MM.1S (cell line): ENCODE results near the gene ZCCHC7.
"Not testable (repeated sequence)": the region's sequence is repeated elsewhere in the genome, so short reads cannot be mapped to it uniquely, and the experiment has no call there.

Source experiments
- DNase-seq: peaks from one replicate; pipeline ENCODE4 v3.0.0-alpha.2; 2015
- H2AFZ ChIP-seq: fragments of 300-600 bp; sonication (generic); 2 replicates; pipeline ENCODE4 v1.6.0; 2016; ENCODE audit warnings: antibody characterized with exemption, low read length
- H3F3A ChIP-seq: fragments of 300-600 bp; sonication (generic); 2 replicates; pipeline ENCODE4 v1.6.1; 2016; ENCODE audit warnings: mild to moderate bottlenecking, antibody characterized with exemption, low read length, moderate library complexity, mixed read lengths; ENCODE audit not compliant: insufficient read depth
- H3K27ac ChIP-seq: fragments of 300-600 bp; sonication (generic); 2 replicates; pipeline ENCODE4 v1.5.1; 2016; ENCODE audit warnings: mild to moderate bottlenecking, low read length
- H3K27me3 ChIP-seq: fragments of 300-600 bp; sonication (generic); replicated peaks from 2 replicates; pipeline ENCODE4 v1.6.0; 2016; ENCODE audit warnings: low read length; ENCODE audit not compliant: insufficient read depth
- H3K36me3 ChIP-seq: fragments of 300-600 bp; sonication (generic); replicated peaks from 2 replicates; pipeline ENCODE4 v1.6.1; 2016; ENCODE audit warnings: mild to moderate bottlenecking, low read length, mixed read lengths; ENCODE audit not compliant: insufficient read depth
- H3K4me1 ChIP-seq: fragments of 300-600 bp; sonication (generic); 2 replicates; pipeline ENCODE4 v1.6.1; 2016; ENCODE audit warnings: low read length, mixed read lengths
- H3K4me2 ChIP-seq: fragments of 300-600 bp; sonication (generic); 2 replicates; pipeline ENCODE4 v1.6.0; 2016; ENCODE audit warnings: low read depth, low read length
- H3K4me3 ChIP-seq: fragments of 300-600 bp; sonication (generic); 2 replicates; pipeline ENCODE4 v1.5.1; 2016; ENCODE audit warnings: low read length, mixed read lengths
- H3K79me2 ChIP-seq: fragments of 300-600 bp; sonication (generic); 2 replicates; pipeline ENCODE4 v1.6.1; 2016; ENCODE audit warnings: mixed run types, low read length, mixed read lengths
- H3K9ac ChIP-seq: fragments of 300-600 bp; sonication (generic); 2 replicates; pipeline ENCODE4 v1.6.1; 2016; ENCODE audit warnings: low read length, mixed read lengths
- H3K9me2 ChIP-seq: fragments of 300-600 bp; sonication (generic); replicated peaks from 2 replicates; pipeline ENCODE4 v1.6.1; 2016; ENCODE audit warnings: mild to moderate bottlenecking, low read length, mixed read lengths; ENCODE audit not compliant: insufficient read depth
- H3K9me3 ChIP-seq: fragments of 300-600 bp; sonication (generic); replicated peaks from 2 replicates; pipeline ENCODE4 v1.6.1; 2016; ENCODE audit warnings: mild to moderate bottlenecking, low read length, mixed read lengths; ENCODE audit not compliant: insufficient read depth
- H4K20me1 ChIP-seq: fragments of 300-600 bp; sonication (generic); 2 replicates; pipeline ENCODE4 v1.6.1; 2016; ENCODE audit warnings: mild to moderate bottlenecking, low read length, moderate library complexity, mixed read lengths; ENCODE audit not compliant: insufficient read depth
- CTCF ChIP-seq: fragments of 300-600 bp; sonication (generic); IDR thresholded peaks from 2 replicates; pipeline ENCODE4 v1.5.1; 2016; ENCODE audit warnings: antibody characterized with exemption, low read length, mixed read lengths
- EZH2 ChIP-seq: fragments of 300-600 bp; sonication (generic); optimal IDR thresholded peaks from 2 replicates; pipeline ENCODE3; 2017; ENCODE audit warnings: low read depth, mild to moderate bottlenecking, antibody characterized with exemption, low read length, mixed read lengths
- EZH2phosphoT487 ChIP-seq: fragments of 300-600 bp; sonication (generic); IDR thresholded peaks from 2 replicates; pipeline ENCODE4 v1.6.1; 2018; ENCODE audit warnings: antibody characterized with exemption, low read length

The ZCCHC7 gene

GRCh38 chr9:37301854-37302172, 181.4 kb downstream of the ZCCHC7 start:
- H2AFZ ChIP-seq = no peak overlapping the region
- H4K20me1 ChIP-seq = no peaks in the 10 kb centered on the region
- H3K36me3 ChIP-seq = no peaks in the 10 kb centered on the region
- H3K4me1 ChIP-seq = peaks cover 26% of the 10 kb centered on the region
- H3K9me3 ChIP-seq = no peaks in the 10 kb centered on the region
- H3K27ac ChIP-seq = no peak overlapping the region
- DNase-seq = no peak
- H3K27me3 ChIP-seq = peaks cover 24% of the 10 kb centered on the region
- H3K79me2 ChIP-seq = peaks cover 2% of the 10 kb centered on the region; the same call in 1 of the 2 replicates
- H3K4me2 ChIP-seq = peak overlapping the region; percentile 68
- H3F3A ChIP-seq = peaks cover 6% of the 10 kb centered on the region; the same call in 1 of the 2 replicates
- peak; percentile 2; the same call in 1 of the 2 replicates for TF ChIP-seq CTCF
- no peak for TF ChIP-seq EZH2
- H3K4me3 ChIP-seq = no peak overlapping the region
- H3K9ac ChIP-seq = no peak overlapping the region
- H3K9me2 ChIP-seq = no peaks in the 10 kb centered on the region

DNA sequence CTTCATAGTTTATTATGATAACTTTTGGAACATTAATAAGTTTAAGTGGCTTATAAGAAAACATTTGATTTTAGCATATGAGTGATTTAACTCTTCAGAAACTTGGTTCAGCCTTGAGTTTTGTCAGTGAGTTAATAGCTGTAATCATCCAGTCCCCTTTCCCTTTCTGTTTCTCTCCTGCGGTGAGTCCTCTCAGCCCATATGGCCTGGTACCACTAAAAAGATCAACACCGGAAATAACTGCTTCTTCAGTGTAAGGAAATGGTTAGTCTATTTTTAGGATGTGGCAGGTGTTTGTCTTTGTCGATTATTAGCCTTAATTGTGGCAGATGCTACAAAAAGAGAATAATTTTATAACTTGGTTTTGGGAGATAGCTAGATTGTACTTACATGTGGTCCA, 181.9 kb downstream of the ZCCHC7 start:
- DNase-seq = peak; percentile 94
- 0 out of 2 replicates have a peak overlapping the region, but pooled peaks have one; percentile 3 for H3K4me3 ChIP-seq
- no peaks in the 10 kb centered on the region for H3K9me3 ChIP-seq
- no peaks in the 10 kb centered on the region for H4K20me1 ChIP-seq
- no peak overlapping the region for H3K9ac ChIP-seq
- no peak overlapping the region for H2AFZ ChIP-seq
- no peaks in the 10 kb centered on the region for H3K36me3 ChIP-seq
- H3K4me2 ChIP-seq = peak overlapping the region; percentile 68
- H3K4me1 ChIP-seq = peaks cover 26% of the 10 kb centered on the region
- H3F3A ChIP-seq = peaks cover 6% of the 10 kb centered on the region; the same call in 1 of the 2 replicates
- peaks cover 24% of the 10 kb centered on the region for H3K27me3 ChIP-seq
- H3K27ac ChIP-seq = peak overlapping the region; percentile 12; the same call in 1 of the 2 replicates
- H3K9me2 ChIP-seq = no peaks in the 10 kb centered on the region
- TF ChIP-seq EZH2phosphoT487 (peak; percentile 87; the same call in 1 of the 2 replicates), EZH2 (no peak), CTCF (no peak)
- peaks cover 2% of the 10 kb centered on the region; the same call in 1 of the 2 replicates for H3K79me2 ChIP-seq

GRCh38 chr9:37303272-37303671, 182.9 kb downstream of the ZCCHC7 start:
- not testable (repeated sequence) for H3K4me3 ChIP-seq, H3K9me2 ChIP-seq, H3K4me2 ChIP-seq, H3K27ac ChIP-seq, H3K36me3 ChIP-seq, H3K9ac ChIP-seq, H3F3A ChIP-seq, DNase-seq, H3K79me2 ChIP-seq, H3K9me3 ChIP-seq, H2AFZ ChIP-seq, H4K20me1 ChIP-seq
- peaks cover 24% of the 10 kb centered on the region for H3K27me3 ChIP-seq
- H3K4me1 ChIP-seq = peaks cover 26% of the 10 kb centered on the region

- Histone ChIP-seq H3K9ac (no peak overlapping the region), H3K27me3 (no peaks in the 10 kb centered on the region), H4K20me1 (no peaks in the 10 kb centered on the region), H2AFZ (no peak overlapping the region), H3K9me2 (no peaks in the 10 kb centered on the region), H3K79me2 (no peaks in the 10 kb centered on the region), H3K4me3 (no peak overlapping the region), H3K36me3 (no peaks in the 10 kb centered on the region), H3F3A (no peaks in the 10 kb centered on the region), H3K4me2 (no peak overlapping the region), H3K27ac (no peak overlapping the region), H3K4me1 (no peaks in the 10 kb centered on the region), H3K9me3 (no peaks in the 10 kb centered on the region)
- TF ChIP-seq EZH2 (no peak), CTCF (peak; percentile 53)
- DNase-seq = peak; percentile 18
Measured at GRCh38 chr9:37309136-37309535, 188.8 kb downstream of the ZCCHC7 start.
